ENCODE results near the gene ZNF484.
"Not testable (repeated sequence)": the region's sequence is repeated elsewhere in the genome, so short reads cannot be mapped to it uniquely, and the experiment has no call there.

ZNF484 gene

GRCh38 chr9:92820964-92821363 is 56.9 kb downstream of the ZNF484 start:
- H3K4me3 ChIP-seq (ENCODE audit: low read depth, low read length): no peak overlapping the region
- DNase-seq (ENCODE audit: low read depth, low spot score): no peak
- no peak for TF ChIP-seq CTCF (IDR thresholded peaks at IDR 0.05; ENCODE audit: insufficient read depth, low read length, missing control alignments)
- ChIA-PET POLR2A (no interaction called here), CTCF (interaction anchor here (0.9 kb wide), 1 partner anchor 9 kb away, joined by 4 read pairs; no protein-coding TSS in a partner anchor)

DNA sequence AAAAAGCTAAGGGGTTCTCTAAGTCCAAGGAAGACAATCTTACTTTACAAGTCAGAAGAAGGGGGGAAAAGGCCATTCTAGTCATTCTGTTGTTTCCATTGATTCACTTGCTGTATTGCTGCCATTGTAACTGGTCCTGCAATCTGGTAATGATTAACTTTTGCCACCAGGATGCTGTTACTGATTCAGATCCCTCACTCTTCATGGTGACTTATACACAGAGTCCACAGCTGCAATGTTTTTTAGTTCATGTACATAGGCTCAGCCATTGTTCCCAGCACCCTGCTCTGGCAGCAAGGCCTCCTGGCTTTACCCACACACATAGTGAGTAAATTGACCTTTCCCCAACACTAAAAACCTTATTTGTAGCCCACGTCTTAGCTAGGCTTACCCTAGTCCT is 57.9 kb downstream of the ZNF484 start:
- CTCF ChIA-PET, POLR2A ChIA-PET: not testable (repeated sequence)

GRCh38 chr9:92809629-92810326 is 68.1 kb downstream of the ZNF484 start:
- DNase-seq (ENCODE audit: low read depth, low spot score); POLR2A ChIA-PET; H3K4me3 ChIP-seq (ENCODE audit: low read depth, low read length): not testable (repeated sequence)
- CTCF ChIA-PET: interaction anchor here (1.0 to 1.4 kb wide), 3 partner anchors 9 to 35 kb away, joined by 3 read pairs; no protein-coding TSS in a partner anchor

More for the DNA sequence above, 57.9 kb downstream of the ZNF484 start:
- not testable (repeated sequence) for DNase-seq (ENCODE audit: low read depth, low spot score); H3K4me3 ChIP-seq (ENCODE audit: low read depth, low read length)

- peak overlapping the region; percentile 32 for H3K4me3 ChIP-seq (ENCODE audit: low read depth, low read length)
- POLR2A ChIA-PET: no interaction called here
- peak; percentile 62 for TF ChIP-seq CTCF (IDR thresholded peaks at IDR 0.05; ENCODE audit: insufficient read depth, low read length, missing control alignments)
- CTCF ChIA-PET: interaction anchor here (1.0 to 1.4 kb wide), 3 partner anchors 10 to 34 kb away, joined by 3 read pairs; no protein-coding TSS in a partner anchor
- no peak for DNase-seq (ENCODE audit: low read depth, low spot score)
These were observed 68.9 kb downstream of the ZNF484 start for GRCh38 chr9:92808726-92809451.

GRCh38 chr9:92807757-92808725 is 69.8 kb downstream of the ZNF484 start:
- CTCF ChIA-PET: interaction anchor here (1.3 to 1.4 kb wide), 2 partner anchors 33 to 82 kb away, joined by 3 read pairs; no protein-coding TSS in a partner anchor
- no peak for TF ChIP-seq CTCF (IDR thresholded peaks at IDR 0.05; ENCODE audit: insufficient read depth, low read length, missing control alignments)
- DNase-seq (ENCODE audit: low read depth, low spot score): no peak
- no peak overlapping the region for H3K4me3 ChIP-seq (ENCODE audit: low read depth, low read length)
- POLR2A ChIA-PET: no interaction called here

DNA sequence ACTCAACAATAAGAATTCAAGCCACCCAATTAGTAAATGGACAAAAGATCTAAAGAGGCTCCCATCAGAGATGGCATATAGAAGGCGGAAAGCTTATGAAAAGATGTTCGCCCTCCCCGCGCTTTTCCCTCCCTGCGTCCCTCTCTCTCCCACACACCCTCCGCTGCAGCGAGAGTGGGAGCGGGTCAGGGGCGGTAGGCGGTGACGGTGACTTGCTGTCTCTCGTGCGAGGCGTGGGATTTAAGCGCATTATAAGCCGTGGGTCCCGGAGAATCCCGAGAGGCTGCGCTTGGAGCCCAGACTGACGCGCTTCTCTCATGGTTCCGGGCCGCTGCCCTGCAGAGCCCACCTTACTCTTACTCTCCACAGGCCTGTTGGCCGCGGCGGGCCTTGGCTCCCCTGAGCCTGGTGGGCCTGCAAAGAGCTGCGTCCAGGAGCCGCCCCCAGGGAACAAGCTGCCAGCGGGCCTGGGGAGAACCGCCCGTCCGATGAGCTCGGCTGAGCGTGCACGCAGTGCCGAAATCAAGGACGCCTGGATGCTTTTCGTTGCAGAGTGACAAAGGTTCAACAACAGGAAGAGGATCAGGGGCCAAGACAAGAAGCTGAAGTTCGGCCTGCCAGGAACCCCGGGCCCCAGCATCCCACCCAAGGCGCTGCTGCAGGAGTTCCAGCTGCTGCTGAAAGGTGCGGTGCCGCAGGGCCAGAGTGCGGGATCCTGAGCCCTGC is 70.6 kb downstream of the ZNF484 start:
- DNase-seq (ENCODE audit: low read depth, low spot score): no peak
- CTCF ChIA-PET: interaction anchor here (1.3 kb wide), 1 partner anchor 81 kb away, joined by 3 read pairs; no protein-coding TSS in a partner anchor
- no peak for TF ChIP-seq CTCF (IDR thresholded peaks at IDR 0.05; ENCODE audit: insufficient read depth, low read length, missing control alignments)
- no peak overlapping the region for H3K4me3 ChIP-seq (ENCODE audit: low read depth, low read length)
- POLR2A ChIA-PET: no interaction called here

Data from AG04449 (cell line).